ENCODE measurements around the gene CXorf65.

CXorf65 gene

DNA sequence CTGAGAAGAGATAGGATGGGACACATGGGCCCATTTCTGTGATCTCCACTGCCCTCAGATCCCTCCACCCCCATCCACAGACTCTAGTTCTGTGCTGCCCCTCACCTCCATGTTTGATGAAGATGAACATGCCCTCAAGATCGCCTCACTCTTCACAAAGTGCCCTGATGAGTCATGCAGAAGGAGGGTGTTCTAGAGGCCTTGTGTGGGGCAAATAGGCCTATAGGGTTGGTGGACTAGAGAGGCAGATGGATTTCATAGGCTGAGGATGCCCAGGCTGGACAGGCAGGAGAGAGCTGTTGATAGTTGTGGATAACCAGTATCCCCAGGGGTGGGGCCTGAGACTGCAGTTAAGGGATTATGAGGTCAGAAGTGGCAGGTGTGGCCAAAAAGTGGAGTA lies at the start of gene CXorf65:
Gene CXorf65 (minus strand): TSS at position 314 of the 400 bp plus-strand sequence. CDS start 184 bp downstream, at position 130.
- DNase-seq (ENCODE audit: low spot score), result no peak

- DNase-seq (ENCODE audit: low spot score), result no peak
These were observed 48.1 kb upstream of the CXorf65 start for GRCh38 chrX:71154641-71155040.

DNA sequence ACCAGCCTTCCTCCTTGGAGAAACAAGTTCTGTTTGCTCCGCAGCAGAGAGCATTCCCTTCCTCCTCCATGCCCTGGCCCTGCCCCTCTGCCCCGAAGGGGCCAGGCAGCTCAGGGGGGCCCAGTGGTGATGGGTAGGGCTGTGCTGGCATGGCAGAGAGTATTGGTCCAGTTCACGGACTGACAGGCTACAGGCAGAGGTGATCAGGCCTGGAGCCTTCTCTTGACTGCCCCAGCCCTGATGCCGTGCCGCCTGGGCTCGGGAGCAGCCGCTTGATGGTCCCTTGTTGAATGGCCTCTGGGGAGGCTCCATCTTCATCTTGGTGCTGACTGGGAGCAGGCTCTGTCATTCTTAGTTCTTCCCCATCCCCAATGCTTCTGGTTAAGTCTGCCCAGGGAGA lies 47.7 kb upstream of the CXorf65 start:
- no peak for DNase-seq (ENCODE audit: low spot score)

DNA sequence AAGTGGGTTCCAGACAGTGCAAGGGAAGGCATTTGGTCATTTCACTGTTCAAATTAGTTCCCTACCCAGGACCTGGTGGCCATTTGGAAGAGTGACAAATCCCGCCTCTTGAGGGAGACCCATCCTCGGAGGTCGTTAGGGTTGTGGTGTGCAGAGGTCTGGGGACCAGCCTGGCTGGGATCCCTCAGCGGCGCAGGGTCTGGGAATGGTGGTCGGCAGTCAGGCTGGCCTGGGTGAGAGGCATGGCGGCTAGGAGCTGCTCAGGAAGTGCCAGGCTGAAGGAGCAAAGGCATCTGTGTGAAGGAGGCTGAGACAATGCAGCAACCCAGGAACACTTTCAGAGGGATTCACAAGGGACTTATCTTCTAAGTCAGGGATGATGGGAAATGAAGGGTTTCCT lies 44.8 kb upstream of the CXorf65 start:
- no peak for DNase-seq (ENCODE audit: low spot score)

DNA sequence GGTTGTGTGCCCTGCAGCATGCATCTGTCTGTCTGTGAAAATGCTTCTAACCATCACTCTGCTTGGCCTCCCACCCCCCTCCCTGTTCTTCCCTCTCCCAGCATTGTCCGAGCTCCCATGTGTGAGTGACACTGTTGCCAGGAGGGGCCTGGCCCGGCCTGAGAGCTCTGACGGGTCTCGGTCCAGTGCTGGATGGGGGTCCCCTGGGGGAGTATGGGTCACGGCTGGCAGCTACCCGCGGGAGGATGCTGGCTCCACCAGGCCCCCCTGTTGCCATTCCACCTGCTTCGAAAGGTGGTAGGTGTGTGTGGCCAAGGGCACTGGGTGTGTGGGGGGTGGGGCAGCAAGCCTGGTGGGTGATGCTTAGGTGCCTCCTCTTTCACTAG lies 41.7 kb upstream of the CXorf65 start:
- no peak for DNase-seq (ENCODE audit: low spot score)

- no peak for DNase-seq (ENCODE audit: low spot score)
These were observed 41.1 kb upstream of the CXorf65 start for GRCh38 chrX:71147496-71148277.

DNA sequence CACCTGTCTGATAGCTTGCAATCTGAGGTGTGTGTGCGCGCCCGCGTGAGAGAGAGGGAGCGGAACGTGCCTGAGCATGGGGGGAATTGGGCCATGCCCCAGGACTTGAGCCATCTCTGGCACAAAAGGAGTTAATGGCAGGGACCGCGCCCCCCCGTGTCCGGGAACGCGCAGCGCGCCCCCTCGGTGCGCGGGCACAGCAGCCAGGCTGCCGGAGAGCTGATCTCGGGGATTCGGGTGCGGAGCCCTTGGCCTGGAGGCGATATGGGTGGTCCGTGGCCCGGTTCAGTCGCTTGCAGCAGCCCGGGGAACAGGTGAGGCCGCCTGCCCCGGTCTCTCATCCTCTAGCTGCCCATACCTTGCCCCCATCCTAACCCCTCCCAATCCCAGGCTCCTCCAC lies 38.1 kb upstream of the CXorf65 start, which contains the start of gene NLGN3:
Gene NLGN3 (plus strand): TSS at position 191 of the 400 bp plus-strand sequence. CDS start 2,909 bp downstream, outside the sequence.
- DNase-seq (ENCODE audit: low spot score), result no peak

DNA sequence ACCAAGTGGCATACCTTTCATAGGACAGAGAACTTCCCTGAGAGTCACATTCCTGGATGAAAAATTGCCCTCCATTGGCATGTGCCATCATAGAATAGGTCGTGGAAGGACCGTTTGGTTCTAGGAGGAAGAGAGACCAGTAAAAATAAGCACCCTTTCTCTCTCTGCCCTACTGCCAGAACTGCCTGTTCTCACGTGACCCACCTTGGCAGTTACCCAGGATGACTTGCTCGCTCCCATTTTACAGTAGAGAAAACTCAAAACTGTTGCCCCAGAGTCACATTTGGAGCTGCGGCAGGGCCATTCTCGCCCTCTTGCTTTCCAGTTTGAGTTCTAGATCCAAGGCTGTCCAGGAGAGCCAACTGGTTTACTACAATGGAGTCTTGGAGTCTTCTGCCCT lies 37.0 kb upstream of the CXorf65 start:
- DNase-seq (ENCODE audit: low spot score), result no peak

GRCh38 chrX:71140440-71140839 lies 33.9 kb upstream of the CXorf65 start:
- DNase-seq (ENCODE audit: low spot score), result no peak

- no peak for DNase-seq (ENCODE audit: low spot score)
These were observed 25.0 kb upstream of the CXorf65 start for GRCh38 chrX:71131510-71131909.

DNA sequence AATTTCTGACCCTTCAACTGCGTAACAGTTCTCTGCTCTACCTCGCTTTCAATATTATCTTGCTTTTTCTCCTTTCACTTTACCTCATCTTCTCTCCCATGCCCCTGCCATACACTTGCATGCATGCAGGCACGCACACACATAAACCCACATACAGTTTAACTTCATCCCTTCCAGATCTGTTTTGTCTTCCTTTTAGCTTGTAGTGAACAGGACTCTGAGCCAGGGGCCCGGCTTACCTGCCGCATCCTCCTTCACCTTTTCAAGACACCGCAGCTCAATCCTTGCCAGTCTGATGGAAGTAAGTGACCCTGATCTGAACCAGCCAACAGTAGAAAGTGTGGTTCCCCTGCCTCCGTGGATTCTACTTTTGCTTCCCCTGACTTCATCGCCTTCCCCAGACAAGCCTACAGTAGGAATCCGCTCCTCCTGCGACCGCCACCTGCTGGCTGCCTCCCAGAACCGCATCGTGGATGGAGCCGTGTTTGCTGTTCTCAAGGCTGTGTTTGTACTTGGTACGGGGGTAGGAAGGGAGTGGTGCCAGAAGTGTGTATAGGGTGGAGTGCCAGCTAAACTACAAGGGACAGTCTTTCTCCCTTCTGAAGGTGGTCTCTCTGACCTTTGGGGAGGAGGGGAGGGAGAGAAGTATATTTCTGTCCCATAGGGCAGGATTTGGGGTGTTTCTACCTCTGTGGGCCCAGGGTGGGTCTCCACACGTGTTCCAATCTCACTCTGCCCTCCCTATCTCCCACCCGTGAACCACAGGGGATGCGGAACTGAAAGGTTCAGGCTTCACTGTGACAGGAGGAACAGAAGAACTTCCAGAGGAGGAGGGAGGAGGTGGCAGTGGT lies 22.6 kb upstream of the CXorf65 start:
- peak; percentile 78 for DNase-seq (ENCODE audit: low spot score)

DNA sequence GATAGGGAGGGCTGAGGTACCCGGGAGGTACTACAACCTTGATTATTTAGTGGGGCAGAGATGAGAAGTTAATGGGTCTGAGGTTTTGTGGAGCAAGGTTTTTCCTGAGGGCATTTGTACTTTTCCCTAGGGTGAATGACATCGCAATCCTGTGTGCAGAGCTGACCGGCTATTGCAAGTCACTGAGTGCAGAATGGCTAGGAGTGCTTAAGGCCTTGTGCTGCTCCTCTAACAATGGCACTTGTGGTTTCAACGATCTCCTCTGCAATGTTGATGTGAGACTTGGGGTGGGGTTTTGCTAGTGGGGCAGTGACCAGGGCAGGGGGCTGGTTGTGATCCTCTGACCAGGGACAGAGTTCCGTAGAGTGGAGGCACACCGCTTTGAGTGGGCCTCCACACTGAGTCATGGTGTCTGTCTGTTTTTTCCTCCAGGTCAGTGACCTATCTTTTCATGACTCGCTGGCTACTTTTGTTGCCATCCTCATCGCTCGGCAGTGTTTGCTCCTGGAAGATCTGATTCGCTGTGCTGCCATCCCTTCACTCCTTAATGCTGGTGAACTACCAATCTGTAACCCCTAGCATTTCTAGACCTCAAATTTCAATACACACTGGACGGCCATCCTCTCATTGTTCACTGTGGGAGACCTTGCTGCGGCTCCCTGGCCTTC lies 21.8 kb upstream of the CXorf65 start:
- DNase-seq (ENCODE audit: low spot score), result no peak

GRCh38 chrX:71118985-71119535 lies 12.5 kb upstream of the CXorf65 start:
- no peak for DNase-seq (ENCODE audit: low spot score)

DNA sequence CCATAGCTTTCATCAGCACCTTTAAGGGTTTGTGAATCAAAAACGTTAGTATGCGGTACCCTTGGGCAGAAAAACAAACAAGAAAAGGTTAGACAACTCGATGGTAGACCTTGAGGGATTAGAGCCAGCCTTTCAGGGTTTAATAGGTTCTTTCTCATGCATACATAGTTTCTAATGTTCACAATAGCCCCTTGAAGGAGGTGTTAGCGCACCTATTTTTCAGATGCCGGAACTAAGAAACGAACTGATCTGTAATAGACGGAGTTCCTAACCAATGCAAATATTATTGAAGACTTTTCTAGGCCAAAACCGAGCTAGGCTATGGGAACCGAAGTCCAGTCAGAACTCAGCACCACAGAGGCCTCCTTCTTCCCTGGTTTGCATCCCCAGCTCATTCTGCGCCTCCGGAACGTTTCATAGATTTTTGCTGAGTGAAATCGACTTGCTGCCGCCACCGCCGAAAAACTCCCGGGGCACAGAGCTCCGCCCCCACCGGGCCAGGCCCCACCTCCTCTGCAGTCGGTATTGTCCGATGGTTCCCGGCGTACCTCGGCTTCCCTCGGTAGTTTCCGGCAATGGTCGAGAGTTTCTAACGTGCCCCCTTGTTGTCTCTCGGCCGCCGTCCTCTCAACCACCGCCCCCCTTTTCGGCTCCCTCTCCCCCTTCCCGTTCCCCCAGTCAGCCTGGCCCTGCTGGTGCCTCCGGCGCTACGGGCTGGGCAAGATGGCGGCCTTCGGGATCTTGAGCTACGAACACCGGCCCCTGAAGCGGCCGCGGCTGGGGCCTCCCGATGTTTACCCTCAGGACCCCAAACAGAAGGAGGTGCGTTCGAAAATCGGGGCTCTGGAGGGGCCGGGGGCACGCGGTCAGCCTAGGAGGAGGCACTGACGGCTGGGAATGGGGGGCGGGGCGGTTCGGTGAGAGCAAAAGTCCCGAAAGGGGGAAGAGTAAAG lies 11.8 kb upstream of the CXorf65 start, which contains the start of gene MED12:
Gene MED12 (plus strand): TSS at position 565 of the 953 bp plus-strand sequence. CDS start 159 bp downstream, at position 724.
- DNase-seq (ENCODE audit: low spot score), result peak; percentile 60

GRCh38 chrX:71117358-71117757 lies 10.8 kb upstream of the CXorf65 start:
- no peak for DNase-seq (ENCODE audit: low spot score)

GRCh38 chrX:71111921-71112431 lies 5.4 kb upstream of the CXorf65 start:
- no peak for DNase-seq (ENCODE audit: low spot score)

GRCh38 chrX:71111141-71111843 lies 4.8 kb upstream of the CXorf65 start, which contains the start of gene IL2RG:
Gene IL2RG, minus strand, starts transcription at chrX:71111577. Its CDS starts 38 bp downstream, at chrX:71111539.
- no peak for DNase-seq (ENCODE audit: low spot score)

DNA sequence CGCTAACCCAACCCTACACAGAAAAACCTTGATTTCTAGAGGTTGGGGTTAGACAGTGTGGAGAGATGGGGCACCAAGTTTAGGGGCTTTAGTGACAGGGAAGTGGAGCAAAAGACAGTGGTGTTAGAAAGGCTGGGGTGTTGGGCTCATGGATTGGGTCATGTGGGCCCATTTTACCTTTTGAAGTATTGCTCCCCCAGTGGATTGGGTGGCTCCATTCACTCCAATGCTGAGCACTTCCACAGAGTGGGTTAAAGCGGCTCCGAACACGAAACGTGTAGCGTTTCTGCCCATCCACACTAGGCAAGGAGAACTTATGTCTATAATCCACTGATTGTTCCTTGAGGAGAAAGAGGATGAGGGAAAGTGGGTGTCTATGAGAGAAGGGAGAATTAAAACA lies 2.5 kb upstream of the CXorf65 start:
- DNase-seq (ENCODE audit: low spot score), result no peak

- DNase-seq (ENCODE audit: low spot score), result no peak
These were observed 1.3 kb upstream of the CXorf65 start for GRCh38 chrX:71107762-71108360.

Measured in HuH-7.5 (cell line).